IMR-90 (cell line): ENCODE results near the gene TMEM132A. TPM values are rescaled to one million over a fixed set of nuclear protein-coding genes. Genes with fewer than 3 reads are reported as not detected.

Source experiments
- ATAC-seq: fragments of 200-7000 bp; cut with Tn5 transposase; 2 replicates; pipeline ENCODE4 v1.9.1; 2020; ENCODE audit warnings: low read depth, mild to moderate bottlenecking, moderate library complexity
- BruUV-seq: library from RNA; stranded (reverse); fragments of 400-500 nt; replicated peaks from 2 replicates; lab custom pipeline; 2021; lab: Mats Ljungman, UMichigan
- CTCF ChIA-PET: fragments of 300-600 bp; formaldehyde crosslinking; extraction: SDS; loops from one replicate; lab custom pipeline; 2021; ENCODE audit warnings: antibody characterized with exemption; lab: Yijun Ruan, JAX
- POLR2A ChIA-PET: fragments of 300-600 bp; sonication (Branson Sonifier 250); formaldehyde crosslinking; loops from one replicate; lab custom pipeline; 2022; ENCODE audit warnings: antibody characterized with exemption; ENCODE audit not compliant: unreplicated experiment; lab: Charles Lee
- DNase-seq: peaks from one replicate; pipeline ENCODE4 v3.0.0; 2013
- H2AFZ ChIP-seq: replicated peaks from 2 replicates; pipeline ENCODE3; 2013; ENCODE audit warnings: low read length, mild to moderate bottlenecking; ENCODE audit not compliant: poor library complexity
- H2AK5ac ChIP-seq: 2 replicates; pipeline ENCODE4 v1.6.1; 2013; ENCODE audit warnings: low read depth, low read length, inconsistent platforms
- H2AK9ac ChIP-seq: replicated peaks from 2 replicates; pipeline ENCODE3; 2013; ENCODE audit warnings: mild to moderate bottlenecking, low read depth, low read length, moderate library complexity; ENCODE audit not compliant: poor library complexity
- H2BK120ac ChIP-seq: 2 replicates; pipeline ENCODE4 v1.6.1; 2013; ENCODE audit warnings: low read depth, low read length, inconsistent platforms
- H2BK15ac ChIP-seq: 3 replicates; pipeline ENCODE4 v1.6.1; 2013; ENCODE audit warnings: low read depth, low read length, inconsistent platforms
- H2BK20ac ChIP-seq: 2 replicates; pipeline ENCODE4 v1.6.1; 2013; ENCODE audit warnings: low read depth, mild to moderate bottlenecking, inconsistent platforms, low read length, moderate library complexity
- H2BK5ac ChIP-seq: 2 replicates; pipeline ENCODE4 v1.6.1; 2013; ENCODE audit warnings: mild to moderate bottlenecking, low read depth, low read length, inconsistent platforms; ENCODE audit not compliant: poor library complexity, severe bottlenecking
- H3K14ac ChIP-seq: replicated peaks from 2 replicates; pipeline ENCODE4 v1.6.1; 2013; ENCODE audit warnings: low read depth, low read length, inconsistent platforms
- H3K18ac ChIP-seq: 2 replicates; pipeline ENCODE4 v1.6.1; 2013; ENCODE audit warnings: low read depth, low read length, control low read depth
- H3K23ac ChIP-seq: 2 replicates; pipeline ENCODE4 v1.6.1; 2013; ENCODE audit warnings: low read depth, low read length, inconsistent platforms
- H3K27ac ChIP-seq: 2 replicates; pipeline ENCODE4 v1.5.1; 2013; ENCODE audit warnings: mild to moderate bottlenecking, control low read depth, low read length; ENCODE audit not compliant: insufficient read depth
- H3K27me3 ChIP-seq: 2 replicates; pipeline ENCODE4 v1.6.1; 2013; ENCODE audit warnings: low read length; ENCODE audit not compliant: control insufficient read depth, insufficient read depth
- H3K36me3 ChIP-seq: 2 replicates; pipeline ENCODE4 v1.6.1; 2013; ENCODE audit warnings: low read length, mixed read lengths; ENCODE audit not compliant: control insufficient read depth, insufficient read depth
- H3K4ac ChIP-seq: 2 replicates; pipeline ENCODE4 v1.6.1; 2013; ENCODE audit warnings: low read depth, low read length, inconsistent platforms
- H3K4me1 ChIP-seq: 2 replicates; pipeline ENCODE4 v1.6.1; 2013; ENCODE audit warnings: low read length, mixed read lengths; ENCODE audit not compliant: control insufficient read depth, insufficient read depth
- H3K4me2 ChIP-seq: 2 replicates; pipeline ENCODE4 v1.6.1; 2013; ENCODE audit warnings: low read depth, mild to moderate bottlenecking, control low read depth, low read length, moderate library complexity
- H3K4me3 ChIP-seq: 2 replicates; pipeline ENCODE4 v1.5.1; 2013; ENCODE audit warnings: low read depth, mild to moderate bottlenecking, control low read depth, low read length, moderate library complexity; ENCODE audit not compliant: insufficient read depth
- H3K56ac ChIP-seq: 2 replicates; pipeline ENCODE4 v1.6.1; 2013; ENCODE audit warnings: low read length, inconsistent platforms; ENCODE audit not compliant: insufficient read depth; ENCODE audit errors: extremely low read depth
- H3K79me1 ChIP-seq, 2 experiments: 2 replicates each; pipeline ENCODE4 v1.6.1; 2013; ENCODE audit warnings: low read length in 2 of 2, inconsistent platforms in 1 of 2, low read depth in 1 of 2
- H3K9ac ChIP-seq: 2 replicates; pipeline ENCODE4 v1.6.1; 2013; ENCODE audit warnings: low read depth, low read length, control low read depth
- H3K9me1 ChIP-seq: 2 replicates; pipeline ENCODE4 v1.6.1; 2013; ENCODE audit warnings: low read length, inconsistent platforms; ENCODE audit not compliant: insufficient read depth
- H3K9me3 ChIP-seq: 2 replicates; pipeline ENCODE4 v1.6.1; 2013; ENCODE audit warnings: low read length; ENCODE audit not compliant: control insufficient read depth, insufficient read depth
- H4K20me1 ChIP-seq: 2 replicates; pipeline ENCODE4 v1.6.1; 2013; ENCODE audit warnings: low read length, inconsistent platforms; ENCODE audit not compliant: insufficient read depth
- H4K5ac ChIP-seq: 2 replicates; pipeline ENCODE4 v1.6.1; 2013; ENCODE audit warnings: mild to moderate bottlenecking, low read depth, low read length, control low read depth
- H4K8ac ChIP-seq, 2 experiments: 2 replicates each; pipeline ENCODE4 v1.6.1; 2013; ENCODE audit warnings: low read depth in 2 of 2, low read length in 2 of 2, control low read depth in 1 of 2, inconsistent platforms in 1 of 2
- H4K91ac ChIP-seq: 2 replicates; pipeline ENCODE4 v1.6.1; 2013; ENCODE audit warnings: low read depth, low read length, inconsistent platforms; ENCODE audit not compliant: insufficient read depth
- CEBPB ChIP-seq: IDR thresholded peaks from 2 replicates; pipeline ENCODE4 v1.6.1; 2012; ENCODE audit warnings: low read depth, low read length, improper control_type of control experiment
- FOS ChIP-seq: fragments of 150-350 bp; IDR thresholded peaks from 2 replicates; pipeline ENCODE4 v1.6.1; 2016; ENCODE audit warnings: low read depth, low read length
- NFE2L2 ChIP-seq: fragments of 150-350 bp; IDR thresholded peaks from 2 replicates; pipeline ENCODE4 v1.6.1; 2016; ENCODE audit warnings: low read depth, mild to moderate bottlenecking, low read length
- WGBS, 2 experiments: methylation state at CpG; one replicate each; pipeline versions ENCODE4 v1.1.5 to v1.1.7; 2013; ENCODE audit warnings: missing lambda C conversion rate in 2 of 2; ENCODE audit not compliant: insufficient read length in 1 of 2; ENCODE audit errors: extremely low coverage in 2 of 2; 5-methylcytosine and 5-hydroxymethylcytosine counted together
- dilution Hi-C: fragments of 300-500 bp; cut with HindIII; formaldehyde crosslinking; loops from one replicate; pipeline ENCODE4 v1.14.3; 2018; ENCODE audit warnings: low sequenced_read_pairs; ENCODE audit not compliant: unreplicated experiment
- in situ Hi-C: fragments of 300-500 bp; cut with MboI; formaldehyde crosslinking; loops from 3 replicates; pipeline ENCODE4 v1.14.3; 2019; ENCODE audit warnings: low sequenced_read_pairs, inconsistent platforms, mixed read lengths
- intact Hi-C: fragments of 100-400 bp; cut with micrococcal nuclease; formaldehyde crosslinking; loops from 2 replicates; pipeline ENCODE4 v1.10.0; 2022
- polyA plus RNA-seq, 3 experiments: library from polyadenylated mRNA; depleted of rRNA; stranded (reverse); fragments of >200 nt; gene quantifications; 2 replicates each; pipeline ENCODE4 v1.2.3, GENCODE V29; 2012; ENCODE audit warnings: low replicate concordance in 1 of 3
- total RNA-seq: library from RNA; depleted of rRNA; stranded (reverse); fragments of >200 nt; gene quantifications from 2 replicates; pipeline ENCODE4 v1.2.3, GENCODE V29; 2012

The TMEM132A gene
- total and polyA plus RNA-seq, 2 of the 4 experiments (the other 2 are of a cell fraction): 7.7 to 64.2 TPM

DNA sequence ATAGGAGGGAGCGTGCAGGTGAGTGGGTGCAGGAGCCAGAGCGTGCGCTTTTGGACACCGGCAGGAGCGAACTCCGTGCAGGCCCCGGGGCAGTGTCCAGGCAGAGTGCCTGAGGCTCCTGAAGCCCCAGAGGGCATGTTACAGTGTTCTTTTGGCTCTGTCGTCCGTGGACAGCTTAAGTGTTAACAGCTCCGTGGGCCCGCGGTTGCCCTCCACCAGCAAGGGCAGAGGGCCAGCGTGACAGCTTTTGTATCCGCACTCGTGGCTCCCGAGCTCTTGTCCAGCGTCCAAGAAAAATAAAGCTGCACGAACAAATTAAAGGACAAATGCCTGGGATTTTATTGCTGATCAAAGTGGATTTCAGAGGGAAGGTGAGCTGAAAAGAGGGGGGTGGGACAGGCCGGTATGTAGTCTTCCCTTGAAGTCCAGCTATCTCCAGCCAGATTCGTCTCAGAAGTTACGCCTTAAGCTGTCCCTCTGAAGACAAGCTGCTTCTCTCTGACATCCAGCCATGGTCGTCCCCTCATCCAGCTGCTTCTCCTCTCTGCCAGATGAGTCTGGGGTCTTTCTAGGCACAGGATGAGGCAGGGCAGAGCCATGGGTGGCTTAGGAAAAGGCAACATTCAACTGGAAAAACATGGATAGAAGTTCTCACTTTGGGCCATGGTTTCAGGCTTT is 11.3 kb upstream of the TMEM132A start:
- POLR2A ChIA-PET: no interaction called here
- H3K14ac ChIP-seq: peak overlapping the region; percentile 99
- peak overlapping the region; percentile 75; the same call in 1 of the 2 replicates for H3K4me2 ChIP-seq
- H2AK9ac ChIP-seq: no peak overlapping the region
- H2BK20ac ChIP-seq: no peak overlapping the region
- H2AFZ ChIP-seq: peak overlapping the region; percentile 99
- intact Hi-C loops: no loop called here
- H4K5ac ChIP-seq: peak overlapping the region; percentile 83
- H3K56ac ChIP-seq: peak overlapping the region; percentile 11; the same call in 1 of the 2 replicates
- H3K27ac ChIP-seq: no peak overlapping the region
- 71% methylated on average over 13 of the region's 22 CpGs; no CpG with 5 or more reads in 1 of the 2 experiments for WGBS, 2 experiments
- peak overlapping the region; percentile 100 for H4K91ac ChIP-seq
- no peaks in the 10 kb centered on the region for H3K9me3 ChIP-seq
- peak overlapping the region; percentile 42 to 100 for H4K8ac ChIP-seq
- dilution Hi-C loops: no loop called here
- H2AK5ac ChIP-seq: 0 out of 2 replicates have a peak overlapping the region, but pooled peaks have one; percentile 47
- ATAC-seq (no peak), DNase-seq (no peak)
- H2BK120ac ChIP-seq: peak overlapping the region; percentile 28
- CTCF ChIA-PET: interaction anchor here (0.6 kb wide), 3 partner anchors 25 to 231 kb away, joined by 3 to 4 read pairs (median 4); no protein-coding TSS in a partner anchor
- in situ Hi-C loops: loop anchor here (25.0 kb wide), 1 partner anchor 1326 kb away; no protein-coding TSS in a partner anchor
- no TSS peak for BruUV-seq
- H3K36me3 ChIP-seq: no peaks in the 10 kb centered on the region
- no peak overlapping the region for H3K18ac ChIP-seq
- peaks cover 4% of the 10 kb centered on the region; the same call in 1 of the 2 replicates for H3K4me1 ChIP-seq
- no peak overlapping the region for H2BK5ac ChIP-seq
- peaks cover 10% of the 10 kb centered on the region for H3K27me3 ChIP-seq
- TF ChIP-seq NFE2L2 (no peak), CEBPB (no peak), FOS (no peak)
- H3K9ac ChIP-seq: peak overlapping the region; percentile 95; the same call in 1 of the 2 replicates
- H3K4ac ChIP-seq: peak overlapping the region; percentile 98
- H2BK15ac ChIP-seq: 0 out of 3 replicates have a peak overlapping the region, but pooled peaks have one; percentile 98
- H4K20me1 ChIP-seq: peaks cover 3% of the 10 kb centered on the region; the same call in 1 of the 2 replicates
- no peak overlapping the region for H3K4me3 ChIP-seq
- peaks cover 7% of the 10 kb centered on the region for H3K9me1 ChIP-seq
- H3K23ac ChIP-seq: peak overlapping the region; percentile 82; the same call in 1 of the 2 replicates
- H3K79me1 ChIP-seq: peaks cover 11 to 32% of the 10 kb centered on the region in 2 experiments
